OCI-LY3 (cell line): Measurements from ENCODE around the gene CCDC158.

Source experiments
- CTCF ChIP-seq: fragments of 200-600, 300-600 bp; sonication (generic); IDR thresholded peaks from 2 replicates; pipeline ENCODE4 v1.5.1; 2014; ENCODE audit warnings: antibody characterized with exemption, low read length, low read depth
- EZH2phosphoT487 ChIP-seq: fragments of 200-600 bp; shearing (Covaris generic); IDR thresholded peaks from 2 replicates; pipeline ENCODE4 v1.6.1; 2018; ENCODE audit warnings: antibody characterized with exemption, mixed run types, low read depth

- TF ChIP-seq CTCF (no peak), EZH2phosphoT487 (no peak)
These were observed 56.2 kb downstream of the CCDC158 start for GRCh38 chr4:76364763-76365162.
